Measurements from ENCODE around the gene GALNT13. TPM values are rescaled to one million over a fixed set of nuclear protein-coding genes. Genes with fewer than 3 reads are reported as not detected.

The GALNT13 gene
- total RNA-seq, 2 experiments from 2014 or later = not detected

DNA sequence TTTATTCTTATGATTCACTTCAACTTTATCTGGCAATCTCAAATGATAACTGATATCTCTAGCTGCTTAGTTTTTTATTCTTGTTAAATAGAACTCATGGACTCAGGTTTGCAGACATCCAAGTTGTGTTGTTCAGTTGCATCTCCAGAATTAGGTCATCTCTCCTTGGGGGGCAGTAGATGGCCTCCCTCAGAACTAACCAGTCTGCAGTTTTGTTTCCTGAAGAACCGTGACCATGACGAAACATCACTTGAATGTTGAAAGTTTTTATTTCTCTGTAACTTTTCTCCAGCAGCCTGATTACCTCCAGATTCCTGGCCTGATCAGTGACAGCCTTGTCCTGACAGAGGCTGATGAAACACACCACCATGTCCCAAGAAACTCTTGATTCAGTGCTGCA lies 321.5 kb downstream of the GALNT13 start:
- H3K9me3 ChIP-seq (ENCODE audit: low read length) = no peaks in the 10 kb centered on the region
- TF ChIP-seq, protein P1, sequence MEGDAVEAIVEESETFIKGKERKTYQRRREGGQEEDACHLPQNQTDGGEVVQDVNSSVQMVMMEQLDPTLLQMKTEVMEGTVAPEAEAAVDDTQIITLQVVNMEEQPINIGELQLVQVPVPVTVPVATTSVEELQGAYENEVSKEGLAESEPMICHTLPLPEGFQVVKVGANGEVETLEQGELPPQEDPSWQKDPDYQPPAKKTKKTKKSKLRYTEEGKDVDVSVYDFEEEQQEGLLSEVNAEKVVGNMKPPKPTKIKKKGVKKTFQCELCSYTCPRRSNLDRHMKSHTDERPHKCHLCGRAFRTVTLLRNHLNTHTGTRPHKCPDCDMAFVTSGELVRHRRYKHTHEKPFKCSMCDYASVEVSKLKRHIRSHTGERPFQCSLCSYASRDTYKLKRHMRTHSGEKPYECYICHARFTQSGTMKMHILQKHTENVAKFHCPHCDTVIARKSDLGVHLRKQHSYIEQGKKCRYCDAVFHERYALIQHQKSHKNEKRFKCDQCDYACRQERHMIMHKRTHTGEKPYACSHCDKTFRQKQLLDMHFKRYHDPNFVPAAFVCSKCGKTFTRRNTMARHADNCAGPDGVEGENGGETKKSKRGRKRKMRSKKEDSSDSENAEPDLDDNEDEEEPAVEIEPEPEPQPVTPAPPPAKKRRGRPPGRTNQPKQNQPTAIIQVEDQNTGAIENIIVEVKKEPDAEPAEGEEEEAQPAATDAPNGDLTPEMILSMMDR (conservative IDR thresholded peaks at IDR 0.05; ENCODE audit: low read length) = no peak
- TF ChIP-seq EZH2phosphoT487 (IDR thresholded peaks at IDR 0.05; ENCODE audit: borderline replicate concordance, low read depth, low read length) = no peak
- no peaks in the 10 kb centered on the region for H3K4me1 ChIP-seq (ENCODE audit: insufficient read depth, low read length, poor library complexity, severe bottlenecking)
- no peaks in the 10 kb centered on the region for H3K36me3 ChIP-seq (ENCODE audit: insufficient read depth, low read length)
- no TSS peak for BruUV-seq (replicated peaks)
- H3K27ac ChIP-seq (ENCODE audit: low read depth, low read length, poor library complexity, severe bottlenecking) = no peak overlapping the region
- intact Hi-C loops (cut with micrococcal nuclease; ENCODE audit: unreplicated experiment) = no loop called here
- DNase-seq (ENCODE audit: low spot score) = no peak
- no peaks in the 10 kb centered on the region for H3K9me2 ChIP-seq (ENCODE audit: insufficient read depth, low read length)
- H3K4me2 ChIP-seq (ENCODE audit: low read length) = no peak overlapping the region
- H4K20me1 ChIP-seq (ENCODE audit: insufficient read depth, low read length) = no peaks in the 10 kb centered on the region
- H3K79me2 ChIP-seq (ENCODE audit: insufficient read depth, low read depth, low read length) = no peaks in the 10 kb centered on the region
- ChIA-PET POLR2A (no interaction called here), CTCF (ENCODE audit: unreplicated experiment) (no interaction called here)
- no peak overlapping the region for H2AFZ ChIP-seq (ENCODE audit: low read length)
- no peak overlapping the region for H3K4me3 ChIP-seq (ENCODE audit: low read depth, low read length, poor library complexity, severe bottlenecking)

DNA sequence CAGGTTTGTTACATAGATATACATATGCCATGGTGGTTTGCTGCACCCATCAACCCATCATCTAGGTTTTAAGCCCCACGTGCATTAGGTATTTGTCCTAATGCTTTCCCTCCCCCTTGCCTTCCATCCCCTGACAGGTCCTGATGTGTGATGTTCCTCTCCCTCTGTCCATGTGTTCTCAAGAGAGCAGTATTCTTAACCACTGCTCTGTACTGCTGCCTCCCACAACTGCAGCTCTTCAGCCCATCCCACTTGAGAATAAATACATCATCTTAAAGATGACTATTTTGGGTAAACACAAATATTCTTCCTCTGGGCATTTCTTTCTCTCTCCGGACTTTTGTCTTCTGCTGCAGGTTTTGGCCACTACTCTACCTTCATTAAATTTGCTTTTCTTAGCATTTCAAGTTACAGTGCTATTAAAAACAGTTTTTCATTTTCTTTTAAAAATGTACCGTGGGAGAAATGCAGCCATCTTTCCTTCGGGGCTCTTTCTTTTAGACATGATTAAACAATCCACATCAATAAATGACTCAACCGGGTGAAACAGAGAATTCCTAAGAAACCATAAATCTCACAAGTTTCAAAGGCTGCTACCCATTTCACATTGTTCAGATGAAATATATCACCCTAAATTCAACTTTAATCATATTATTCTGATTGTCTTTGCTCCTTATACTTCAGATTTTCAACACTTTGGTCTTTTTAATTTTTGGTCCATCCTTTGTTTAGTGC lies 323.4 kb downstream of the GALNT13 start:
- ChIA-PET CTCF (ENCODE audit: unreplicated experiment) (no interaction called here), POLR2A (interaction anchor here (0.9 kb wide), 1 partner anchor 10 kb away, joined by 3 read pairs; no protein-coding TSS in a partner anchor)
- H3K36me3 ChIP-seq (ENCODE audit: insufficient read depth, low read length) = no peaks in the 10 kb centered on the region
- intact Hi-C loops (cut with micrococcal nuclease; ENCODE audit: unreplicated experiment) = no loop called here
- H3K9me2 ChIP-seq (ENCODE audit: insufficient read depth, low read length) = no peaks in the 10 kb centered on the region
- DNase-seq (ENCODE audit: low spot score) = no peak
- H3K79me2 ChIP-seq (ENCODE audit: insufficient read depth, low read depth, low read length) = no peaks in the 10 kb centered on the region
- TF ChIP-seq EZH2phosphoT487 (IDR thresholded peaks at IDR 0.05; ENCODE audit: borderline replicate concordance, low read depth, low read length) = no peak
- TF ChIP-seq, protein P1 (conservative IDR thresholded peaks at IDR 0.05; ENCODE audit: low read length) = no peak
- no peak overlapping the region for H3K4me2 ChIP-seq (ENCODE audit: low read length)
- H4K20me1 ChIP-seq (ENCODE audit: insufficient read depth, low read length) = no peaks in the 10 kb centered on the region
- H2AFZ ChIP-seq (ENCODE audit: low read length) = no peak overlapping the region
- no peaks in the 10 kb centered on the region for H3K4me1 ChIP-seq (ENCODE audit: insufficient read depth, low read length, poor library complexity, severe bottlenecking)
- BruUV-seq (replicated peaks) = no TSS peak
- no peaks in the 10 kb centered on the region for H3K9me3 ChIP-seq (ENCODE audit: low read length)
- no peak overlapping the region for H3K27ac ChIP-seq (ENCODE audit: low read depth, low read length, poor library complexity, severe bottlenecking)
- no peak overlapping the region for H3K4me3 ChIP-seq (ENCODE audit: low read depth, low read length, poor library complexity, severe bottlenecking)

- POLR2A ChIA-PET = interaction anchor here (0.6 to 0.7 kb wide), 3 partner anchors 11 to 882 kb away, joined by 3 read pairs; no protein-coding TSS in a partner anchor
- no peaks in the 10 kb centered on the region for H3K9me3 ChIP-seq (ENCODE audit: low read length)
- no peaks in the 10 kb centered on the region for H4K20me1 ChIP-seq (ENCODE audit: insufficient read depth, low read length)
- no peak overlapping the region for H2AFZ ChIP-seq (ENCODE audit: low read length)
- no peaks in the 10 kb centered on the region for H3K4me1 ChIP-seq (ENCODE audit: insufficient read depth, low read length, poor library complexity, severe bottlenecking)
- H3K9me2 ChIP-seq (ENCODE audit: insufficient read depth, low read length) = no peaks in the 10 kb centered on the region
- TF ChIP-seq EZH2phosphoT487 (IDR thresholded peaks at IDR 0.05; ENCODE audit: borderline replicate concordance, low read depth, low read length) = no peak
- DNase-seq (ENCODE audit: low spot score) = no peak
- no peak overlapping the region for H3K4me3 ChIP-seq (ENCODE audit: low read depth, low read length, poor library complexity, severe bottlenecking)
- CTCF ChIA-PET (ENCODE audit: unreplicated experiment) = no interaction called here
- H3K79me2 ChIP-seq (ENCODE audit: insufficient read depth, low read depth, low read length) = no peaks in the 10 kb centered on the region
- no peaks in the 10 kb centered on the region for H3K36me3 ChIP-seq (ENCODE audit: insufficient read depth, low read length)
- intact Hi-C loops (cut with micrococcal nuclease; ENCODE audit: unreplicated experiment) = no loop called here
- no peak overlapping the region for H3K4me2 ChIP-seq (ENCODE audit: low read length)
- no TSS peak for BruUV-seq (replicated peaks)
- H3K27ac ChIP-seq (ENCODE audit: low read depth, low read length, poor library complexity, severe bottlenecking) = no peak overlapping the region
Observed at GRCh38 chr2:154195644-154196195, 324.0 kb downstream of the GALNT13 start.

Measured in OCI-LY7 (cell line).